A549 (cell line): ENCODE measurements around the gene H2BK1.

Source experiments
- CHD2 ChIP-seq: fragments of 150-350 bp; IDR thresholded peaks from 2 replicates; pipeline ENCODE4 v1.6.1; 2014; ENCODE audit warnings: low read length; ENCODE audit not compliant: partially characterized antibody
- EP300 ChIP-seq, 2 experiments: fragments of >200 bp; sonication (Bioruptor Twin); formaldehyde crosslinking; IDR thresholded peaks; 2 replicates in 1 of 2; 3 replicates in 1 of 2; pipeline ENCODE4 v1.6.1; 2016 to 2017
- JUN ChIP-seq, 2 experiments: fragments of >200 bp; sonication (Bioruptor Twin); formaldehyde crosslinking; IDR thresholded peaks; 2 replicates in 1 of 2; 3 replicates in 1 of 2; pipeline ENCODE4 v1.6.1; 2016 to 2017
- KDM1A ChIP-seq: fragments of 200-600 bp; sonication (generic); IDR thresholded peaks from 2 replicates; pipeline ENCODE4 v1.6.1; 2016; ENCODE audit warnings: low read depth, mild to moderate bottlenecking
- NFE2L2 ChIP-seq: fragments of 150-350 bp; conservative IDR thresholded peaks from 2 replicates; pipeline ENCODE4 v1.6.1; 2014; ENCODE audit warnings: low read length
- POLR2A ChIP-seq: IDR thresholded peaks from 2 replicates; pipeline ENCODE4 v1.6.1; 2012; ENCODE audit warnings: mild to moderate bottlenecking, low read length
- RAD21 ChIP-seq, 2 experiments: fragments of >200 bp in 1 of 2; sonication (Bioruptor Twin) in 1 of 2; formaldehyde crosslinking in 1 of 2; IDR thresholded peaks in 1 of 2; conservative IDR thresholded peaks in 1 of 2; 2 replicates in 1 of 2; 3 replicates in 1 of 2; pipeline ENCODE4 v1.6.1; 2012 to 2018; ENCODE audit warnings: inconsistent platforms in 1 of 2
- TFCP2L1 ChIP-seq: fragments of 250-450 bp; sonication (Bioruptor Pico); IDR thresholded peaks from 2 replicates; pipeline ENCODE4 v1.5.0; 2021; ENCODE audit warnings: mild to moderate bottlenecking
- TF ChIP-seq, protein P1 (sequence below): fragments of >200 bp; sonication (Bioruptor Twin); formaldehyde crosslinking; IDR thresholded peaks from 3 replicates; pipeline ENCODE4 v1.5.1; 2016
- TF ChIP-seq, protein P2 (sequence below): fragments of >200 bp; sonication (Bioruptor Twin); formaldehyde crosslinking; IDR thresholded peaks from 3 replicates; pipeline ENCODE4 v1.6.1; 2016
- TF ChIP-seq, protein P3 (sequence below): IDR thresholded peaks from 2 replicates; pipeline ENCODE4 v1.6.1; 2012

DNA sequence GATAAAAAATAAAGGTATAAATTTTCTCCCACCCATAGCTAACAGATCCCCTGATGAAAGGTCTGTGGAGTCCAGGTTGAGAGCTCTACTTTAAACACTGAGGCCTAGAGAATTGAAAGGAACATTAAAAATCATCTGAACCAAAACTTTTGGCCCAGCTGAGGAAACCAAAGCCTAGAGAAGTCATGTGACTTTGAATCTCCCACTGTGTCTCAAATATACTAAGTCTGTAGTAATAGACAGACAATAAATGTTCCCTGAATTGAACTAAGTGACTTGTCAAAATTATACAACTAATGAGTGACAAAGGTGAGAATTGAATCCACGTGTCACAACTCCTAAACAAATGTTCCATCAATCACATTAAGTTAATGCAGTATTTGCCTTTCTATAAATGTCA is 48.5 kb downstream of the H2BK1 start:
- TF ChIP-seq, protein P1, sequence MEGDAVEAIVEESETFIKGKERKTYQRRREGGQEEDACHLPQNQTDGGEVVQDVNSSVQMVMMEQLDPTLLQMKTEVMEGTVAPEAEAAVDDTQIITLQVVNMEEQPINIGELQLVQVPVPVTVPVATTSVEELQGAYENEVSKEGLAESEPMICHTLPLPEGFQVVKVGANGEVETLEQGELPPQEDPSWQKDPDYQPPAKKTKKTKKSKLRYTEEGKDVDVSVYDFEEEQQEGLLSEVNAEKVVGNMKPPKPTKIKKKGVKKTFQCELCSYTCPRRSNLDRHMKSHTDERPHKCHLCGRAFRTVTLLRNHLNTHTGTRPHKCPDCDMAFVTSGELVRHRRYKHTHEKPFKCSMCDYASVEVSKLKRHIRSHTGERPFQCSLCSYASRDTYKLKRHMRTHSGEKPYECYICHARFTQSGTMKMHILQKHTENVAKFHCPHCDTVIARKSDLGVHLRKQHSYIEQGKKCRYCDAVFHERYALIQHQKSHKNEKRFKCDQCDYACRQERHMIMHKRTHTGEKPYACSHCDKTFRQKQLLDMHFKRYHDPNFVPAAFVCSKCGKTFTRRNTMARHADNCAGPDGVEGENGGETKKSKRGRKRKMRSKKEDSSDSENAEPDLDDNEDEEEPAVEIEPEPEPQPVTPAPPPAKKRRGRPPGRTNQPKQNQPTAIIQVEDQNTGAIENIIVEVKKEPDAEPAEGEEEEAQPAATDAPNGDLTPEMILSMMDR, result no peak
- TF ChIP-seq, protein P2, sequence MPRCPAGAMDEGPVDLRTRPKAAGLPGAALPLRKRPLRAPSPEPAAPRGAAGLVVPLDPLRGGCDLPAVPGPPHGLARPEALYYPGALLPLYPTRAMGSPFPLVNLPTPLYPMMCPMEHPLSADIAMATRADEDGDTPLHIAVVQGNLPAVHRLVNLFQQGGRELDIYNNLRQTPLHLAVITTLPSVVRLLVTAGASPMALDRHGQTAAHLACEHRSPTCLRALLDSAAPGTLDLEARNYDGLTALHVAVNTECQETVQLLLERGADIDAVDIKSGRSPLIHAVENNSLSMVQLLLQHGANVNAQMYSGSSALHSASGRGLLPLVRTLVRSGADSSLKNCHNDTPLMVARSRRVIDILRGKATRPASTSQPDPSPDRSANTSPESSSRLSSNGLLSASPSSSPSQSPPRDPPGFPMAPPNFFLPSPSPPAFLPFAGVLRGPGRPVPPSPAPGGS, result no peak
- TF ChIP-seq, protein P3, sequence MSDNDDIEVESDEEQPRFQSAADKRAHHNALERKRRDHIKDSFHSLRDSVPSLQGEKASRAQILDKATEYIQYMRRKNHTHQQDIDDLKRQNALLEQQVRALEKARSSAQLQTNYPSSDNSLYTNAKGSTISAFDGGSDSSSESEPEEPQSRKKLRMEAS, result no peak
- TF ChIP-seq NFE2L2 (no peak), KDM1A (no peak), JUN (IDR thresholded peaks at IDR 0.05) (no peak), CHD2 (no peak), POLR2A (no peak), RAD21 (conservative IDR thresholded peaks at IDR 0.05 in 1 of 2, IDR thresholded peaks at IDR 0.05 in 1 of 2) (no peak), EP300 (IDR thresholded peaks at IDR 0.05) (no peak), TFCP2L1 (CRISPR knock-in tag) (no peak)
